K562 (cell line): ENCODE measurements around the gene PTPRZ1. TPM values are rescaled to one million over a fixed set of nuclear protein-coding genes. Genes with fewer than 3 reads are reported as not detected.
A peak's percentile ranks its signal among the peaks of the same experiment; 100 is the strongest.

ENCODE experiments used
- ATAC-seq: fragments of 200-7000 bp; cut with Tn5 transposase; 3 replicates; pipeline ENCODE4 v1.9.1; 2020; ENCODE audit warnings: moderate library complexity
- BruUV-seq: library from RNA; stranded (reverse); fragments of 400-500 nt; replicated peaks from 2 replicates; lab custom pipeline; 2021; lab: Mats Ljungman, UMichigan
- CTCF ChIA-PET: fragments of 300-600 bp; formaldehyde crosslinking; extraction: SDS; loops from one replicate; lab custom pipeline; 2021; ENCODE audit warnings: low intra/inter-chr PET ratio; lab: Yijun Ruan, JAX
- POLR2A ChIA-PET: fragments of 300-600, 350-650 bp; sonication (Branson Sonifier 250); formaldehyde crosslinking; extraction: SDS; loops from one replicate; lab custom pipeline; 2021; ENCODE audit warnings: antibody characterized with exemption, inconsistent platforms; lab: Yijun Ruan, JAX
- DNase-seq, 4 experiments: peaks; one replicate each; pipeline versions ENCODE4 v3.0.0 to v3.0.0-alpha.2; 2011 to 2018; ENCODE audit warnings: low spot score in 3 of 4, mixed read lengths in 3 of 4; ENCODE audit errors: extremely low read depth in 1 of 4
- FAIRE-seq: peaks from 2 replicates; lab custom pipeline; 2011; peaks lifted over from hg19 to GRCh38; lab: Jason Lieb, UNC
- H2AFZ ChIP-seq: 2 replicates; pipeline ENCODE4 v1.6.0; 2011; ENCODE audit warnings: low read depth, low read length, control low read depth, inconsistent platforms
- H3K27ac ChIP-seq: fragments of 200-600 bp; 3 replicates; pipeline ENCODE4 v1.8.0; 2011; ENCODE audit warnings: low read depth, mild to moderate bottlenecking, control low read depth, inconsistent platforms, low read length, moderate library complexity, mixed read lengths; ENCODE audit errors: extremely low read depth
- H3K27me3 ChIP-seq, 2 experiments: fragments of 300-600 bp in 1 of 2; 2 replicates in 1 of 2; 3 replicates in 1 of 2; pipeline versions ENCODE4 v1.6.0 to v1.8.0; 2011; ENCODE audit warnings: inconsistent platforms in 2 of 2, low read length in 2 of 2, mild to moderate bottlenecking in 1 of 2, mixed read lengths in 1 of 2, moderate library complexity in 1 of 2; ENCODE audit not compliant: control insufficient read depth in 2 of 2, insufficient read depth in 2 of 2
- H3K36me3 ChIP-seq: fragments of 300-600 bp; 3 replicates; pipeline ENCODE4 v1.8.0; 2011; ENCODE audit warnings: mild to moderate bottlenecking, low read length, inconsistent platforms; ENCODE audit not compliant: control insufficient read depth, insufficient read depth
- H3K4me1 ChIP-seq, 2 experiments: fragments of 200-600 bp in 1 of 2; replicated peaks in 1 of 2; 2 replicates in 1 of 2; 3 replicates in 1 of 2; pipeline versions ENCODE4 v1.5.1 to v1.8.0; 2011; ENCODE audit warnings: inconsistent platforms in 2 of 2, low read length in 2 of 2, mild to moderate bottlenecking in 1 of 2, mixed read lengths in 1 of 2, moderate library complexity in 1 of 2; ENCODE audit not compliant: control insufficient read depth in 2 of 2, insufficient read depth in 2 of 2
- H3K4me2 ChIP-seq: 2 replicates; pipeline ENCODE4 v1.6.1; 2011; ENCODE audit warnings: low read length, control low read depth, inconsistent platforms, mixed read lengths; ENCODE audit not compliant: insufficient read depth
- H3K4me3 ChIP-seq: fragments of 200-600 bp; sonication (generic), shearing (Covaris generic); 2 replicates; pipeline ENCODE4 v1.5.1; 2016; ENCODE audit warnings: control low read depth, inconsistent platforms
- H3K79me2 ChIP-seq: fragments of 200-600 bp; 3 replicates; pipeline ENCODE4 v1.8.0; 2011; ENCODE audit warnings: low read length, inconsistent platforms; ENCODE audit not compliant: control insufficient read depth, insufficient read depth
- H3K9ac ChIP-seq, 2 experiments: 2 replicates each; pipeline versions ENCODE4 v1.6.0 to v1.6.1; 2011; ENCODE audit warnings: low read depth in 2 of 2, low read length in 2 of 2, control low read depth in 1 of 2, inconsistent platforms in 1 of 2, mild to moderate bottlenecking in 1 of 2, mixed read lengths in 1 of 2; ENCODE audit not compliant: insufficient read depth in 1 of 2
- H3K9me1 ChIP-seq: one replicate; pipeline ENCODE4 v1.6.0; 2011; ENCODE audit warnings: inconsistent platforms, mild to moderate bottlenecking, low read length, moderate library complexity; ENCODE audit not compliant: control insufficient read depth, insufficient read depth
- H3K9me3 ChIP-seq: replicated peaks from 2 replicates; pipeline ENCODE4 v1.5.1; 2011; ENCODE audit warnings: low read depth, low read length, inconsistent platforms; ENCODE audit not compliant: control insufficient read depth, insufficient read depth
- H4K20me1 ChIP-seq: replicated peaks from 2 replicates; pipeline ENCODE4 v1.6.1; 2011; ENCODE audit warnings: low read length, inconsistent platforms, mixed read lengths; ENCODE audit not compliant: control insufficient read depth, insufficient read depth
- ADNP ChIP-seq: fragments of 200-800 bp; sonication (Bioruptor generic); IDR thresholded peaks from 2 replicates; pipeline ENCODE4 v1.6.1; 2016; ENCODE audit warnings: missing genetic modification characterization, missing compliant biosample characterization
- ATF3 ChIP-seq, 2 experiments: fragments of 450-650 bp in 1 of 2; sonication (generic) in 1 of 2; formaldehyde crosslinking in 1 of 2; IDR thresholded peaks in 1 of 2; conservative IDR thresholded peaks in 1 of 2; 2 replicates each; pipeline versions ENCODE4 v1.6.1 to v1.8.1; 2016 to 2023; ENCODE audit warnings: mild to moderate bottlenecking in 2 of 2, moderate library complexity in 2 of 2, inconsistent platforms in 1 of 2, missing genetic modification reagents in 1 of 2
- CEBPB ChIP-seq: fragments of 450-650 bp; IDR thresholded peaks from 2 replicates; pipeline ENCODE4 v1.6.1; 2016; ENCODE audit warnings: missing genetic modification characterization, missing compliant biosample characterization
- CEBPG ChIP-seq, 3 experiments: fragments of 200-800 bp in 1 of 3; sonication (Bioruptor generic) in 1 of 3; sonication (generic) in 1 of 3; formaldehyde crosslinking in 1 of 3; IDR thresholded peaks in 2 of 3; conservative IDR thresholded peaks in 1 of 3; 2 replicates each; pipeline versions ENCODE4 v1.6.1 to v1.8.0; 2016 to 2022; ENCODE audit warnings: missing compliant biosample characterization in 2 of 3, missing genetic modification characterization in 2 of 3, mild to moderate bottlenecking in 1 of 3, missing genetic modification reagents in 1 of 3
- EHMT2 ChIP-seq: fragments of 450-650 bp; IDR thresholded peaks from 2 replicates; pipeline ENCODE4 v1.6.1; 2018; ENCODE audit warnings: antibody characterized with exemption
- ELK3 ChIP-seq: fragments of 450-650 bp; formaldehyde crosslinking; IDR thresholded peaks from 2 replicates; pipeline ENCODE4 v1.4.0; 2020; ENCODE audit warnings: mild to moderate bottlenecking
- FOXA3 ChIP-seq, 2 experiments: fragments of 450-650 bp in 1 of 2; sonication (generic) in 1 of 2; formaldehyde crosslinking; IDR thresholded peaks in 1 of 2; conservative IDR thresholded peaks in 1 of 2; 2 replicates each; pipeline versions ENCODE4 v1.4.0 to v1.8.0; 2020 to 2022; ENCODE audit warnings: mild to moderate bottlenecking in 2 of 2, missing genetic modification reagents in 1 of 2
- FOXO4 ChIP-seq: fragments of 450-650 bp; formaldehyde crosslinking; IDR thresholded peaks from 2 replicates; pipeline ENCODE4 v1.4.0; 2020; ENCODE audit warnings: mild to moderate bottlenecking, moderate library complexity
- HBP1 ChIP-seq: fragments of 450-650 bp; formaldehyde crosslinking; IDR thresholded peaks from 2 replicates; pipeline ENCODE4 v1.4.0; 2022; ENCODE audit warnings: missing genetic modification characterization
- HOMEZ ChIP-seq: fragments of 250-450 bp; sonication (Bioruptor Pico); IDR thresholded peaks from 2 replicates; pipeline ENCODE4 v1.4.0; 2020; ENCODE audit warnings: mild to moderate bottlenecking, moderate library complexity
- KLF1 ChIP-seq: fragments of 450-650 bp; IDR thresholded peaks from 2 replicates; pipeline ENCODE4 v1.6.1; 2016; ENCODE audit warnings: missing genetic modification characterization, missing compliant biosample characterization
- MAFF ChIP-seq: IDR thresholded peaks from 2 replicates; pipeline ENCODE4 v1.6.1; 2012; ENCODE audit warnings: low read length, improper control_type of control experiment
- XRCC3 ChIP-seq: fragments of 450-650 bp; IDR thresholded peaks from 2 replicates; pipeline ENCODE4 v1.6.1; 2017; ENCODE audit warnings: mild to moderate bottlenecking, moderate library complexity
- ZC3H11A ChIP-seq: IDR thresholded peaks from 2 replicates; pipeline ENCODE4 v1.6.1; 2012; ENCODE audit warnings: low read depth, low read length, improper control_type of control experiment
- in situ Hi-C: fragments of 300-500 bp; cut with MboI; formaldehyde crosslinking; loops from 4 replicates; pipeline ENCODE4 v1.15.0; 2018; ENCODE audit warnings: inconsistent platforms, mixed read lengths
- intact Hi-C: fragments of 100-400 bp; cut with micrococcal nuclease; formaldehyde crosslinking; loops from 2 replicates; pipeline ENCODE4 v1.14.2; 2022
- polyA plus RNA-seq, 8 experiments: library from polyadenylated mRNA; depleted of rRNA in 4 of 8; stranded (reverse) in 5 of 8; unstranded in 3 of 8; fragments of >200 nt; fragmentation: Nextera tagmentation in 2 of 8; fragmentation: Illumina TruSeq in 1 of 8; extraction: Ambion mirVana in 2 of 8; extraction: Trizol in 1 of 8; gene quantifications; 2 replicates each; pipeline versions ENCODE4 v1.2.1 to v1.2.3, GENCODE V29; 2011 to 2014; ENCODE audit warnings: inconsistent platforms in 1 of 8, missing spikeins in 1 of 8
- total RNA-seq, 7 experiments: library from RNA; depleted of rRNA in 6 of 7; stranded (reverse); fragments of >200 nt in 6 of 7; fragmentation: Illumina TruSeq in 2 of 7; extraction: Trizol in 2 of 7; gene quantifications; 2 replicates each; pipeline versions ENCODE4 v1.2.1 to v1.2.3, GENCODE V29; 2011 to 2021; ENCODE audit warnings: low replicate concordance in 1 of 7

PTPRZ1 gene
- total and polyA plus RNA-seq, 9 of the 15 experiments (the other 6 are each of a cell fraction or from before 2014, with no cell fraction given): 0.04 TPM; not detected in 7

GRCh38 chr7:121953164-121953563 lies 80.2 kb downstream of the PTPRZ1 start:
- no peak overlapping the region for H3K9ac ChIP-seq
- H3K4me3 ChIP-seq: no peak overlapping the region
- FAIRE-seq (no peak), ATAC-seq (no peak)
- intact Hi-C loops: no loop called here
- BruUV-seq: no TSS peak
- no peaks in the 10 kb centered on the region for H3K36me3 ChIP-seq
- no peak overlapping the region for H3K27ac ChIP-seq
- no peak overlapping the region for H2AFZ ChIP-seq
- POLR2A ChIA-PET: interaction anchor here (1.4 kb wide), 1 partner anchor 15 kb away, joined by 4 read pairs; no protein-coding TSS in a partner anchor
- TF ChIP-seq HBP1 (CRISPR knock-in tag) (no peak), XRCC3 (no peak), CEBPB (tag) (peak; percentile 59), EHMT2 (no peak), ELK3 (CRISPR knock-in tag) (no peak), ADNP (tag) (no peak), ATF3 (IDR thresholded peaks at IDR 0.05) (peak; percentile 33; the same call in 1 of the 2 replicates), ATF3 (CRISPR knock-in tag; conservative IDR thresholded peaks at IDR 0.05) (no peak), FOXA3 (CRISPR knock-in tag; conservative IDR thresholded peaks at IDR 0.05 in 1 of 2, IDR thresholded peaks at IDR 0.05 in 1 of 2) (no peak), KLF1 (tag) (no peak), ZC3H11A (no peak), HOMEZ (CRISPR knock-in tag) (no peak), CEBPG (CRISPR knock-in tag; IDR thresholded peaks at IDR 0.05) (no peak), CEBPG (tag; conservative IDR thresholded peaks at IDR 0.05 in 1 of 2, IDR thresholded peaks at IDR 0.05 in 1 of 2) (peak; percentile 44 to 86; a peak in 3 of 4 replicates), FOXO4 (CRISPR knock-in tag) (no peak), MAFF (no peak)
- TF ChIP-seq, all 486 proteins: peak for 3
- Histone ChIP-seq H3K9me1 (no peaks in the 10 kb centered on the region), H3K27me3 (no peaks in the 10 kb centered on the region), H3K9me3 (peaks cover under 1% of the 10 kb centered on the region; the same call in 1 of the 2 replicates), H3K4me2 (no peak overlapping the region), H4K20me1 (no peaks in the 10 kb centered on the region), H3K79me2 (no peaks in the 10 kb centered on the region), H3K4me1 (no peaks in the 10 kb centered on the region)
- no peak for DNase-seq
- CTCF ChIA-PET: no interaction called here
- in situ Hi-C loops: no loop called here
